GM19438 (cell line): ENCODE measurements around the gene PPP2R5C.
"Not testable (repeated sequence)": the region's sequence is repeated elsewhere in the genome, so short reads cannot be mapped to it uniquely, and the experiment has no call there.

Experiments
- ATAC-seq: cut with Tn5 transposase; IDR thresholded peaks from one replicate; pipeline ENCODE4 v1.9.1; 2021; ENCODE audit warnings: low read depth; ENCODE audit not compliant: unreplicated experiment

The PPP2R5C gene

GRCh38 chr14:101776344-101776743, 14.8 kb downstream of the PPP2R5C start:
- ATAC-seq = no peak

- no peak for ATAC-seq
These were observed 18.9 kb downstream of the PPP2R5C start for GRCh38 chr14:101780390-101780789.

GRCh38 chr14:101780887-101781239, 19.4 kb downstream of the PPP2R5C start:
- ATAC-seq = peak; percentile 30

GRCh38 chr14:101781240-101782061, 19.9 kb downstream of the PPP2R5C start:
- peak; percentile 61 for ATAC-seq

GRCh38 chr14:101783260-101784016, 21.9 kb downstream of the PPP2R5C start:
- ATAC-seq = no peak

- no peak for ATAC-seq
These were observed 23.1 kb downstream of the PPP2R5C start for GRCh38 chr14:101784631-101785030.

- ATAC-seq = no peak
These were observed 26.6 kb downstream of the PPP2R5C start for GRCh38 chr14:101788016-101788635.

- ATAC-seq = no peak
These were observed 27.7 kb downstream of the PPP2R5C start for GRCh38 chr14:101789222-101789621.

GRCh38 chr14:101790232-101790631, 28.7 kb downstream of the PPP2R5C start:
- ATAC-seq = no peak

- ATAC-seq = no peak
These were observed 30.5 kb downstream of the PPP2R5C start for GRCh38 chr14:101791919-101792572.

- ATAC-seq = no peak
These were observed 34.5 kb downstream of the PPP2R5C start for GRCh38 chr14:101796016-101796415.

GRCh38 chr14:101796479-101796878, 35.0 kb downstream of the PPP2R5C start:
- ATAC-seq = no peak

GRCh38 chr14:101797856-101798255, 36.3 kb downstream of the PPP2R5C start:
- no peak for ATAC-seq

- ATAC-seq = not testable (repeated sequence)
These were observed 42.9 kb downstream of the PPP2R5C start for GRCh38 chr14:101804373-101804772.

- ATAC-seq = not testable (repeated sequence)
These were observed 44.7 kb downstream of the PPP2R5C start for GRCh38 chr14:101806252-101806651.

GRCh38 chr14:101808020-101808641, 46.6 kb downstream of the PPP2R5C start:
- ATAC-seq = no peak

- ATAC-seq = no peak
These were observed 47.6 kb downstream of the PPP2R5C start for GRCh38 chr14:101808894-101809670.

GRCh38 chr14:101809671-101810514, 48.4 kb downstream of the PPP2R5C start:
- ATAC-seq = peak; percentile 72
